Activated naive CD8-positive, alpha-beta T cell treated with anti-CD3 and anti-CD28 coated beads, Interleukin-2, amount 50 U/mL, for 24 hours (primary cell): Measurements from ENCODE around the gene NRG2.

Source experiments
- ATAC-seq: fragments of 150-1000 bp; cut with Tn5 transposase; one replicate; pipeline ENCODE4 v1.10.0; 2021
- DNase-seq: peaks from one replicate; pipeline ENCODE4 v3.0.0; 2021
- H3K27ac Mint-ChIP-seq: one replicate; pipeline ENCODE4 v1.8.0; 2021; ENCODE audit warnings: mild to moderate bottlenecking, mixed read lengths
- H3K27me3 Mint-ChIP-seq: one replicate; pipeline ENCODE4 v1.8.0; 2021; ENCODE audit warnings: mixed read lengths
- H3K36me3 Mint-ChIP-seq: one replicate; pipeline ENCODE4 v1.8.0; 2021; ENCODE audit warnings: low read depth, mixed read lengths
- H3K4me1 Mint-ChIP-seq: one replicate; pipeline ENCODE4 v1.8.0; 2021; ENCODE audit warnings: mixed read lengths
- H3K4me3 Mint-ChIP-seq: one replicate; pipeline ENCODE4 v1.8.0; 2021; ENCODE audit warnings: mild to moderate bottlenecking, moderate library complexity, mixed read lengths
- H3K9me3 Mint-ChIP-seq: one replicate; pipeline ENCODE4 v1.8.0; 2021; ENCODE audit warnings: mixed read lengths

Gene NRG2

GRCh38 chr5:140027807-140028206 is 15.3 kb downstream of the NRG2 start:
- DNase-seq (no peak), ATAC-seq (no peak)
- Mint-ChIP-seq H3K4me3 (no peak overlapping the region), H3K27ac (no peak overlapping the region), H3K9me3 (no peaks in the 10 kb centered on the region), H3K27me3 (peaks cover 20% of the 10 kb centered on the region), H3K4me1 (no peaks in the 10 kb centered on the region), H3K36me3 (no peaks in the 10 kb centered on the region)

DNA sequence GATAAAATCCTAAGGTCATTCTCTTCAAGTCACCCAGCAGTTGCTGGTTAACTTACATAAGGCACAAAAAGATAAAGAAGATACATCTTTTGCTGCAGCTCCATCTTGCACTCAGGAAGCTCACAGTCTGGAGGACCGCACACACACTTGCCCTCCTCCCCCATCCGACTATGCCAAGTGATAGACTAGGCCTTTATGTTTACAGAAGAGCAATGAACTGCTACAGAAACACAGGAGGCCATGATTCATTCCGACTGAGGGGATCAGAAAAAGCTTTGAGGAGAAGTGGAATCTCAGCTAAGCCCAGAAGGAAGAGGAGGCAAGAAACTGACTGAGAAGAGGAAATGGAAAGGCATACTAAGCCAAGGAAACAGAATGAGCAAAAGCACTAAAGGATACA is 17.4 kb downstream of the NRG2 start:
- no peaks in the 10 kb centered on the region for H3K9me3 Mint-ChIP-seq
- H3K27me3 Mint-ChIP-seq, result peaks cover 17% of the 10 kb centered on the region
- DNase-seq, result no peak
- no peaks in the 10 kb centered on the region for H3K36me3 Mint-ChIP-seq
- no peak for ATAC-seq
- no peak overlapping the region for H3K4me3 Mint-ChIP-seq
- H3K27ac Mint-ChIP-seq, result no peak overlapping the region
- H3K4me1 Mint-ChIP-seq, result no peaks in the 10 kb centered on the region

GRCh38 chr5:140024928-140025327 is 18.2 kb downstream of the NRG2 start:
- Mint-ChIP-seq H3K27me3 (peaks cover 17% of the 10 kb centered on the region), H3K27ac (no peak overlapping the region), H3K4me1 (no peaks in the 10 kb centered on the region), H3K9me3 (no peaks in the 10 kb centered on the region), H3K36me3 (no peaks in the 10 kb centered on the region), H3K4me3 (no peak overlapping the region)
- no peak for ATAC-seq
- no peak for DNase-seq

- H3K9me3 Mint-ChIP-seq, result no peaks in the 10 kb centered on the region
- no peak overlapping the region for H3K27ac Mint-ChIP-seq
- H3K4me1 Mint-ChIP-seq, result no peaks in the 10 kb centered on the region
- H3K36me3 Mint-ChIP-seq, result no peaks in the 10 kb centered on the region
- ATAC-seq (no peak), DNase-seq (no peak)
- peaks cover 13% of the 10 kb centered on the region for H3K27me3 Mint-ChIP-seq
- no peak overlapping the region for H3K4me3 Mint-ChIP-seq
Measured at GRCh38 chr5:140023611-140024191, 19.4 kb downstream of the NRG2 start.

DNA sequence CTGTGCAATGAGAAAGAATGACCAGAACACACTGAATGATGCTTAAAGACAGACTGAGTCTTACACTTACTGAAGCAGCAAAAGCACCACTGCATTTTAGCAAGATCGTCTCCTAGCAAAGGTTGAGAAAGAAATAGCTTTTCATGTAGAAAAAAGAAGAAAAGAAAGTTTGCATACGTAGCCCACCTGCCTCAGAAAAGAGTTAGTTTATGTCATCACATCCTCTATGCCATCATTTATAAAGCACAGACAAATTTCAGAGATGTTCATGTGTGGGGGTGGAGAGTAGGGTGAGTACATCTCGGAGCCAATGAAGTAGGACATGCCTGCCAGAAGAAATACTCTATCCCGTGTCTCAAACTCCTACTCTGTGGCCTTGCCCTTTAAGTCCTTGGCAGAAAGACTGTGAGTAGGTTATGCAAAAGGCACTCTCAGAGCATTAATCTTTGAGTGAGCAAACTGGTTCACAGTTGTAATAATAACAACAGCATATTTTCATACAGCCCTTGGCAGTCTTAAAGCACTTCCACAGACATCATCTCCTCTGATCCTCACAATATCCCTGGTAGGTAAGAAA is 22.4 kb downstream of the NRG2 start:
- ATAC-seq (no peak), DNase-seq (no peak)
- no peak overlapping the region for H3K4me3 Mint-ChIP-seq
- H3K4me1 Mint-ChIP-seq, result no peaks in the 10 kb centered on the region
- peaks cover 6% of the 10 kb centered on the region for H3K27me3 Mint-ChIP-seq
- no peaks in the 10 kb centered on the region for H3K36me3 Mint-ChIP-seq
- H3K9me3 Mint-ChIP-seq, result no peaks in the 10 kb centered on the region
- H3K27ac Mint-ChIP-seq, result no peak overlapping the region

- H3K27me3 Mint-ChIP-seq, result peaks cover 3% of the 10 kb centered on the region
- ATAC-seq, result no peak
- H3K36me3 Mint-ChIP-seq, result no peaks in the 10 kb centered on the region
- no peaks in the 10 kb centered on the region for H3K9me3 Mint-ChIP-seq
- no peak overlapping the region for H3K27ac Mint-ChIP-seq
- no peak overlapping the region for H3K4me3 Mint-ChIP-seq
- DNase-seq, result no peak
- no peaks in the 10 kb centered on the region for H3K4me1 Mint-ChIP-seq
Measured at GRCh38 chr5:140018920-140019644, 24.0 kb downstream of the NRG2 start.

- no peaks in the 10 kb centered on the region for H3K36me3 Mint-ChIP-seq
- H3K27me3 Mint-ChIP-seq, result peaks cover 1% of the 10 kb centered on the region
- ATAC-seq (no peak), DNase-seq (no peak)
- no peak overlapping the region for H3K4me3 Mint-ChIP-seq
- H3K27ac Mint-ChIP-seq, result no peak overlapping the region
- no peaks in the 10 kb centered on the region for H3K4me1 Mint-ChIP-seq
- H3K9me3 Mint-ChIP-seq, result no peaks in the 10 kb centered on the region
Measured at GRCh38 chr5:140018517-140018916, 24.6 kb downstream of the NRG2 start.

GRCh38 chr5:140018096-140018481 is 25.0 kb downstream of the NRG2 start:
- DNase-seq (no peak), ATAC-seq (no peak)
- Mint-ChIP-seq H3K27ac (no peak overlapping the region), H3K4me3 (no peak overlapping the region), H3K36me3 (no peaks in the 10 kb centered on the region), H3K4me1 (no peaks in the 10 kb centered on the region), H3K9me3 (no peaks in the 10 kb centered on the region), H3K27me3 (peaks cover 1% of the 10 kb centered on the region)

- ATAC-seq (no peak), DNase-seq (no peak)
- Mint-ChIP-seq H3K36me3 (no peaks in the 10 kb centered on the region), H3K4me1 (no peaks in the 10 kb centered on the region), H3K4me3 (no peak overlapping the region), H3K27me3 (peaks cover 1% of the 10 kb centered on the region), H3K9me3 (no peaks in the 10 kb centered on the region), H3K27ac (no peak overlapping the region)
Measured at GRCh38 chr5:140017397-140018095, 25.6 kb downstream of the NRG2 start.

DNA sequence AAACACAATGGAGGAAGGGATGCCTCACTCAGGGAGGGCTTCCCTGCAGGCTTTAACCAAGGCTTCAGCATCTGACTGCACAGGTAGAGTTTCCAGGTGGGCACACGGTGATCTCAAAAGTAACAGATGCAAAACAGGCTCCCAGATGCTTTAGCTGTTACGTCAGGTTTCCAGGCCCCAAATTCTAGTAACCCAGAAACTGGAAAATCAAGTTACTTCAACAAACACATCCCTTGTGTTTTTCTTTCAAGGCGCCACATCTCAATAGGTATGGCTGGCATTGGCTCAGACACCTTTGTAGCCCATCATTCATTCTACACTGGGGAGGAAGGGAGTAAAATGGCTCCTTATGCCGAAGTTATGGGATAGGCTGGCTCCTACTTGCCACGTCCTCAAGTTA is 27.4 kb downstream of the NRG2 start:
- H3K4me1 Mint-ChIP-seq, result no peaks in the 10 kb centered on the region
- no peak overlapping the region for H3K4me3 Mint-ChIP-seq
- DNase-seq (no peak), ATAC-seq (no peak)
- H3K27ac Mint-ChIP-seq, result no peak overlapping the region
- no peaks in the 10 kb centered on the region for H3K9me3 Mint-ChIP-seq
- H3K36me3 Mint-ChIP-seq, result no peaks in the 10 kb centered on the region
- no peaks in the 10 kb centered on the region for H3K27me3 Mint-ChIP-seq

- no peaks in the 10 kb centered on the region for H3K4me1 Mint-ChIP-seq
Measured at GRCh38 chr5:140014751-140015150, 28.3 kb downstream of the NRG2 start.

GRCh38 chr5:140013536-140013935 is 29.6 kb downstream of the NRG2 start:
- H3K9me3 Mint-ChIP-seq, result no peaks in the 10 kb centered on the region
- DNase-seq (no peak), ATAC-seq (no peak)
- no peak overlapping the region for H3K27ac Mint-ChIP-seq
- no peaks in the 10 kb centered on the region for H3K27me3 Mint-ChIP-seq
- H3K4me3 Mint-ChIP-seq, result no peak overlapping the region
- no peaks in the 10 kb centered on the region for H3K36me3 Mint-ChIP-seq
- no peaks in the 10 kb centered on the region for H3K4me1 Mint-ChIP-seq

More at GRCh38 chr5:140014751-140015150, 28.3 kb downstream of the NRG2 start:
- Mint-ChIP-seq H3K27me3 (no peaks in the 10 kb centered on the region), H3K9me3 (no peaks in the 10 kb centered on the region), H3K27ac (no peak overlapping the region), H3K4me3 (no peak overlapping the region), H3K36me3 (no peaks in the 10 kb centered on the region)
- ATAC-seq (no peak), DNase-seq (no peak)

- Mint-ChIP-seq H3K36me3 (no peaks in the 10 kb centered on the region), H3K4me1 (no peaks in the 10 kb centered on the region), H3K9me3 (no peaks in the 10 kb centered on the region), H3K4me3 (no peak overlapping the region), H3K27ac (no peak overlapping the region), H3K27me3 (no peaks in the 10 kb centered on the region)
- no peak for DNase-seq
- ATAC-seq, result no peak
Measured at GRCh38 chr5:140012443-140012842, 30.7 kb downstream of the NRG2 start.

DNA sequence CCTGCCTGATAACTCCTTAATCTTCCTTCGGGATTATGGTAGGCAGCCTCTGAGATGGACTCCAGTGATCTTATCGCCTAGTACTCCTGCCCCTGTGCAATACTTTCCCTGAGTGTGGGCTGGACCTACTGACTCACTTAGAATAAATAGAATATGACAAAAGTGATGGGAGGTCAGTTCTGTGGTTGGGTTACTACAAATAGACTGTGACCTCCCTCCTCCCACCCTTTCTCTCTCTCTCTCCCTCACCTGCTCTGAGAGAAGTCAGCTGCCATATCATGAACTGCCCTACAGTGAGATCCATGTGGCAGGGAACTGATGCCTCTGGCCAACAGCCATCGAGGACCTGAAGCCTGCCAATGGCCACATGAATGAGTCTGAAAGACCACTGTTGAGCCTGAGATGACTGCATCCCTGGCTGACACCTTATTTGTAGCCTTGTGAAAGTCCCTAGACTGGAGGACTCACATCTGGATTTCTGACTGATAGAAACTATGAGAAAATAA is 31.7 kb downstream of the NRG2 start:
- no peak overlapping the region for H3K4me3 Mint-ChIP-seq
- peaks cover 2% of the 10 kb centered on the region for H3K27me3 Mint-ChIP-seq
- no peak overlapping the region for H3K27ac Mint-ChIP-seq
- no peaks in the 10 kb centered on the region for H3K9me3 Mint-ChIP-seq
- DNase-seq (no peak), ATAC-seq (no peak)
- H3K36me3 Mint-ChIP-seq, result no peaks in the 10 kb centered on the region
- no peaks in the 10 kb centered on the region for H3K4me1 Mint-ChIP-seq

GRCh38 chr5:140010798-140011197 is 32.3 kb downstream of the NRG2 start:
- DNase-seq, result no peak
- Mint-ChIP-seq H3K27me3 (peaks cover 6% of the 10 kb centered on the region), H3K27ac (no peak overlapping the region), H3K9me3 (no peaks in the 10 kb centered on the region), H3K4me1 (no peaks in the 10 kb centered on the region), H3K4me3 (no peak overlapping the region), H3K36me3 (no peaks in the 10 kb centered on the region)
- no peak for ATAC-seq
